Upper lobe of left lung (tissue), 4 donors: ENCODE measurements around the gene IQSEC1.

Experiments
- CTCF ChIP-seq, 6 experiments: fragments of 450-650 bp in 4 of 6; fragments of 200-600 bp in 2 of 6; sonication (generic) in 2 of 6; IDR thresholded peaks; one replicate each; pipeline ENCODE4 v1.5.1; 2016 to 2019; ENCODE audit warnings: antibody characterized with exemption in 6 of 6
- POLR2A ChIP-seq, 4 donors: fragments of 450-650 bp; IDR thresholded peaks; one replicate each; pipeline ENCODE4 v1.5.1; 2016 to 2017; ENCODE audit warnings: antibody characterized with exemption in 4 of 4, mild to moderate bottlenecking in 2 of 4
- POLR2AphosphoS5 ChIP-seq, 2 donors: sonication (generic); formaldehyde crosslinking; IDR thresholded peaks; one replicate each; pipeline ENCODE4 v1.5.1; 2017; ENCODE audit warnings: antibody characterized with exemption in 2 of 2

- TF ChIP-seq CTCF (IDR thresholded peaks at IDR 0.05) (no peak), POLR2A (IDR thresholded peaks at IDR 0.05) (no peak), POLR2AphosphoS5 (IDR thresholded peaks at IDR 0.05) (no peak)
Observed at GRCh38 chr3:13031621-13032020, 41.6 kb downstream of the IQSEC1 start.
